GM19043 (cell line): ENCODE results near the gene CASTOR1.
A peak's percentile ranks its signal among the peaks of the same experiment; 100 is the strongest.

Source experiments
- ATAC-seq: cut with Tn5 transposase; IDR thresholded peaks from one replicate; pipeline ENCODE4 v1.9.1; 2021; ENCODE audit warnings: low read depth; ENCODE audit not compliant: unreplicated experiment

The CASTOR1 gene

GRCh38 chr22:30320021-30320556 is 30.8 kb upstream of the CASTOR1 start:
- ATAC-seq: no peak

DNA sequence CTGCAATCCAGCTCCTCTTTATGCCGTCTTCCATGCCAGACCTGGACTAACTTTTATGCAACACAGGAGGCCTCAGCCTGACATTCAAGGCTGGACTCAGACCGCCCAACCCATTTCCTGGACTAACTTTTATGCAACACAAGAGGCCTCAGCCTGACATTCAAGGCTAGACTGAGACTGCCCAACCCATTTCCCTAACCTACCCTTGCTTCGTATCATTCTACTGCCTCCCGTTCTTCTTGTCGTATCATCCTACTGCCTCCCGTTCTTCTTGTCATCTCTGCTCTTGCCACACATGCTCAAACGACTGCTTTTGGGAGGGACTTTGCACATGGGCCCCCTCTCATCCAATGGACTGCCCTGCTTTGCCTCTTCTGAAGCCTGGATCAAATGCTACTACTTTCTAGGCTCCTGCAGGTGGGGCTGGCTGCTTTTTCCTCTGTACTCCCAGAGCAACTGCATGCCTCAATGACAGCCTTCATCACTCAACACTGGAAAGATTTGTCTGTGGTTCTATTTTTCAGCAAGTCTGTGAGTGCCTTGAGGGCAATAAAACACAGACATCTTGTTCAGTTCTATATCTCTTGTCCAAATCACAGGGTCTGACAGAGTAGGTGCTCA is 29.6 kb upstream of the CASTOR1 start:
- no peak for ATAC-seq

- ATAC-seq: no peak
Measured at GRCh38 chr22:30317778-30318177, 28.5 kb upstream of the CASTOR1 start.

GRCh38 chr22:30315962-30316576 is 26.8 kb upstream of the CASTOR1 start:
- ATAC-seq: no peak

DNA sequence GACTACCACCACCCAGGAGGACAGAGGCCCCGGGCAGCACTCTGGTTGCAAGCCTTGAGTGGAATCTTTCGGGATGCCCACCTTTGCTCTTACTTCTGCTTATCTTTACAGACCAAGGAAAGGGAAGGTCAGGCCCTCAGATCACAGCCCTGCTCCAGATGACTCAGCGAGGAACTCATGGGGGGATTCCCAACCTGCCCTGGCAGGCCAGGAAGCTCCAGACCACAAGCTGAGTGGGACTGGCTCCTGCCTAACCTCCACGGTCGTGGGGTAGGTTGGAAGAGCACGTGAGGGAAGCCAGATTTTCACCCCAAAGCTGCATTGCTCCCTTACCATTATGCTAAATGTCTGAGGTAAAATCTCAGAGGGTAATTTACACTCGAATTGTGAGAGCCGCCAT is 25.6 kb upstream of the CASTOR1 start:
- ATAC-seq: no peak

- no peak for ATAC-seq
Measured at GRCh38 chr22:30313527-30314363, 24.4 kb upstream of the CASTOR1 start.

GRCh38 chr22:30312053-30312452 is 22.7 kb upstream of the CASTOR1 start:
- no peak for ATAC-seq

DNA sequence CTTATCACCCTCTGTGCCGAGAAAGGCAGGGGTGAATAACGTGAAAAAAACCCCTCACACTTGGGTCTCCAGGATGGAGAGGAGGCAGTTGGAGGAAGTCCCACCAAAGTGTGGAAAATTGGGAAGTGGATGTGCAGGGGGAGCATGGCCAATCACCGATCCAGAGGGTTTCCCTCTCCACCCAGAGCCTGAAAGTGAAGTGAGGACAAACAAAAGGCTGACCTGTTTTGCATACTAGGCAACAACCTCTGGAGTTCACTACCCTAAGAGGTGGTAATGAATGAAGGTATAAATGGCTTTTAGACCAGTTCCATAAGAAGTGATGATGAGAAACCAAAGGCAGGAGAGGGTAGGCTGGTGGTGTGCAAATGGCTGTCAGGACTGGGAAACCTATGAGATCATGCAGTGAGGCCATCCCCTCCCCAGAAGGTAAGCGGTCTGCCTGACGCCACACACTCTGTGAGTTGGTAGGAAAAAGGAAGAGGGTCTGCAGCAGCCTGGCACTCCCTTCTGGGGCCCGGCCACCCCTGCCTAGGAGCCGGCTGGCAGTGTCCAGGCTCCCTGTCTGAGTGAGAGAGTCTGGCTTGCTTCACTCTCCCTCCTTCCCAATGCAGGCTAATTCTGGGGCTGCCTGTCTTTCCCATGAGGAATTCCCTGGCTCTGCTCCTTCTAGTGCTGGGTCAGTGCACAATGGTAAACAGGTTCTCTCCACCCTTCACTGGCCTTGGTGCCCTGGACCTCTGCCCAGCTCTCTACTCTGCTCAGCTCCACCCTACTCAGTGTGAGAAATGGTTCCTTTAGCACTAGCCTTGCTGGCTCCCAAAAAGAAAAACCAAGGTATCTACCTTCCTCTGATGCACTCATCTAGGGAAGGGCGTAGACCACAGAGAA is 21.8 kb upstream of the CASTOR1 start:
- no peak for ATAC-seq

DNA sequence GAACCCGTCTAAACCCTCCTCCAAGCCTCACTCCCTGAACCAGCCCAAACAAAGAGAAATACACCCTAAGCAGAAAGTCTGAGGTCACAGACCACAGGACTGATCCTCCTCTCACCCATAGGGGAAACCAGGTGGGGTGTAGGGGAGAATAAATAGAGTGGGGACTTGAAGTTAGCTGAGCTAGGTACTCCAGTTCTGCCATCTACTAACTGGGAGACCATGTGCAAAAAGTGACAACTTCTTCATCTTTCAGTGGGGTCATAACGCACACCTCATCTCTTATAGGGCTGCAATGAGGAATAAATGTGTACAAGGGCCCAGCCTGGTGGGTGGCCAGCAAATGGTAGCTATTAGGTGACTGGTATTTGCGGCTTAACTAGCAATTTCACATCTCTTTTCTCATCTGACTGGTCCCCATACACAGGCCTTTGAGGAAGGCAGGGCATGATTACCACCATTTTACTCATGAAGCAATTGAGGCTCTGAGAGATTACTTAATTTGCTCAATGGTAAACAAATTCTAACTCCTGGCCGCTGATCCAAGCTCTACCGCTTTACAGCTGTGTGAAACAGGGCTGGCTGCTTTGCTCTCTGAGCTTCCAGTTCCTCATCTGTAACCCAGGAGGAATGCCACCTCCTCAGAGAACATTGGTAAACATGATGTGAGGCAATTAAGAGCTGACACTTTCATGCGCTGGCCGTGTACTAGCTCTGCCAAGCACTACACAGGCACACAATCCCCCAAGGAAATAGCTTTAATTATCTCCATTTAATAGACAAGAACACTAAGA is 20.8 kb upstream of the CASTOR1 start:
- ATAC-seq: peak; percentile 46

DNA sequence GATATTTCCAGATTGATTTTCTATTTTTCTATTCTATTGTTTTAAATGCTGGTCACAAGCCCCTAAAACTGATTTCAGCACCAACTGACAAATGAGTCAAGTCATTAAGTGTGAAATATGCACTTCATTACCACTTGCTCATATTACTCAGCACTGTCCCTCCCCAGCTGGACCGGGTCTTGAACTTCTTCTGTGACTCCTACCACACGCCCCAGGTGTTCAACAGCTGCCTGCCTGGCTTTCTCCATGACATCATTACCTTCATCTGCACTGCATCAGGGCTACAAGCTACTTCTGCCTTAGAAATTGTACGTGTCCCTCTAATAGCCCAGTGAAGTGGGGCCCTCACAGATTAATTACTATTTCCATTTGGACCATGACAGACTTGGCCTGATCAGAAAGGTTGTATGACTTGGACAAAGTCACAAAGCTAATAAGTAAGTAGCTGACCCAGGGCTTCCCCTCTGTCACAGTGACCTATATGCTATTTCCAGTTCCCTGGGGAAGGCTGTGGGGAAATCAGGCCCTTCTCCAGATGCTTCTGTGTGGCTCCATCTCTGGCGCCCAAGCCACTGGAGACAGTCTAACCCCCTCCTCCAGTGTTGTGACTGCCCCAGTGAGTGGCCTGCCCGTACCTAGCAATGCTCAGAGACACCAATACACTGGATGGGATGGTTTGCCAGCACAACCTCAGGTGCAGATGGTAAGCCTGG is 19.4 kb upstream of the CASTOR1 start:
- no peak for ATAC-seq

DNA sequence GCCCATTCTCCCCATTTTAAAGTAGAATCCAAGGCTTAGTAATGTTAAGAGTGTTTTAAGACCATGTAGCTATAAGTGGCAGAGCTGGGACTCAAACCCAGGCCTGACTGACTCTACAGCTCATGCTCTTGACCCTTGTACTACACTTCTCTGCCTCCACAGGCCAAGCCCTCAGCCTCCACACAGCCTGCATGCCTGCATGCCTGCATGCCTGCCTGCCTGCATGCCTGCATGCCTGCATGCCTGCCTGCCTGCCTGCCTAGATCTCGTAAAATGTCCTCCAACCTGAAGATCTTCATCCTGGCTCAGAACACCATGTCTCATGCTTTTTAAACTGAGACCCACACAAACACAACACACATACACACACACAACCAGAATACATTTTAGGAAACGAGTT is 18.8 kb upstream of the CASTOR1 start:
- ATAC-seq: no peak

DNA sequence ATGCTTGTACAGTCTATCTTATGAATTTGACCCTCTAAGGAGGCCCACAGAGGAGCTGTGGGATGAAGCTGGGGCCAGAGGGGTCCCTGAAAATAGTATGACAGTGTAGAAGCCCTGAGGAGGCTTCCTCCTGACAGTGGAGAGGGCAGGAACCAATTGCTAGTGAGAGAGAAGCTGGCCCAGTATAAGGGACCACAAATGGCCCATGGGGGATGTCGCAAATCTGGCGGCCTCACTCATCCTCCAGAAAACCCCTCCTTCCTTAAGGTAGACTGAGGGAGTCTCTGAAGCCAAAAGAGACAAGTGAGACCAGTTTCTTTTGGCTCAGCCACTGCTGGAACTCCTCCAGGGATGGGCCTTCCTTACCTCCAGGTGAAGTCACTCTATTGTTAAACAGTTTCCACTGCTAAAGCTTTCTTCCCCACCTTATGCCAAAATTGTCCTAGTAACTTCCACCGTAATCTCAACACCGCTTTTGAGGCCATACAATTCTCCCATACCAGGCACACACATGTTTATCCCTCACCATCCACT is 17.8 kb upstream of the CASTOR1 start:
- ATAC-seq: no peak

DNA sequence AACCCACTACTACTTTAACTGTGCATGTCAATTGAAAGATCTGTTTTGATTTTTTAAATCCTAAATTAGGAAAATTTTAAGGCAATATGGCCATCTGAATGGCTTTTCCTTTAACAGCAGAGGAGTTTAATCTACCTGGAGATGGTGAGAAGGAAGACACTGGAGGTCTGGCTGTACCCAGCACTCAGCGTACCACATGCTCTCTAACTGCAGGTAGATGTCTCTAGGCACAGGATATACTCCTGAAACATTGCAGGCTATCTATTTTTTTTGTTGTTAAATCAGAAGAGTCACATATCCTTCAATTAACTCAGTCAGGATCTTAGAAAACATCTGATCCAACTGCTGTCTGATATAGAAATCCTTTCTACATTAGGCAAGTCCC is 17.3 kb upstream of the CASTOR1 start:
- no peak for ATAC-seq

DNA sequence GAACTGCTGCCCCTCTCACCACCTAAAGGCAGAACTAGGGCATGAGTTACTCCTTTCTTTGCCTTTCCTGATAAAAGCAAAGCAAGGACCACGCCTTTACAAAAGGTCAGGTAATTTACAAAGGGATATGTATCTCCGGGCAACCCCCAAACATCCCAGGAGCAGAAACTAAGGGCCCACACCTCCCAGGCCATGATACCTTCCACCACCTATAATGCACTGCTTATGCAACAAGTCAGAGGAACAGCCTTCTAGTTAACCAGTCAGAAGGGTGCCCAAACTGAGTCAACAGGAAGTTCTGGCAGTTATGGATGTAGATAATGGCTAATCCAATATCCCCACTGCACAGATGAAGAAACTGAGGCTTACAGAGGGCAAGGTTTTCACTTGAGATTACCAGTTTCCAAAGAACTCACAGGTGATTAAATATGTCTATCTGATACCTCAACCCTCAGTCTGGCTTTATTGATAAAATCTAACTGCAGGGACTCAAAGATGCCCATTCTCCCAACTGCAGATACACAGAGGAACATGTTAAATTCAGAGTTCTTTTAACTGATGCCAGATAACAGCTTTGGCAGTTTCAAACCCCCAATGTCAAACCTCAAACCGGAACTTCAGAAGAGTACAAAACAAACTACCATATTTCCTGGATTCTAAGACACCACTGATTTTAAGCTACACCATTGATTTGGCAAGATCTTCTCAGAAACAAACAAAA is 16.8 kb upstream of the CASTOR1 start:
- no peak for ATAC-seq

GRCh38 chr22:30305519-30305905 is 16.2 kb upstream of the CASTOR1 start:
- no peak for ATAC-seq

- ATAC-seq: no peak
Measured at GRCh38 chr22:30304495-30305244, 15.4 kb upstream of the CASTOR1 start.

DNA sequence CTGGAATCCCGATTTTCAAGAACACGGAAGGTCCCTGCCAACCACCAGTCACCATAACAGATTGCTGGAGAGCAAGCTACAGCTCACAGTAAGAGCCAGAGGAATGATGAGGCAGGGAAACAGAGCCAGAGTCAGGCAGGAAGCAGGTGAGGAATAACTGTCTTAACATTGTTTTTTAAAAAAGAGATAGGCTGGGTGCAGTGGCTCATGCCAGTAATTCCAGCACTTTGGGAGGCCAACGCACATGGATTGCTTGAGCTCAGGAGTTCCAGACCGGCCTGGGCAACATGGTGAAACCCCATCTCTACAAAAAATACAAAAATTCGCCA is 13.5 kb upstream of the CASTOR1 start:
- no peak for ATAC-seq
